HepG2 (cell line): ENCODE data around the gene PGRMC2. TPM values are rescaled to one million over a fixed set of nuclear protein-coding genes. Genes with fewer than 3 reads are reported as not detected.

Experiments used
- ATF1 ChIP-seq: IDR thresholded peaks from 2 replicates; pipeline ENCODE4 v1.6.1; 2016; ENCODE audit warnings: mild to moderate bottlenecking, control low read depth
- ATRX ChIP-seq: sonication (generic); formaldehyde crosslinking; IDR thresholded peaks from 2 replicates; pipeline ENCODE4 v1.4.0; 2020; ENCODE audit warnings: missing genetic modification reagents, borderline replicate concordance
- CEBPG ChIP-seq: IDR thresholded peaks from 2 replicates; pipeline ENCODE4 v1.6.1; 2016
- CEBPZ ChIP-seq: IDR thresholded peaks from 2 replicates; pipeline ENCODE4 v1.6.1; 2012; ENCODE audit warnings: low read length, improper control_type of control experiment
- EEA1 ChIP-seq: sonication (generic); formaldehyde crosslinking; IDR thresholded peaks from 2 replicates; pipeline ENCODE4 v1.5.1; 2020; ENCODE audit warnings: mild to moderate bottlenecking, missing genetic modification reagents, borderline replicate concordance
- GRHL1 ChIP-seq: sonication (generic); formaldehyde crosslinking; conservative IDR thresholded peaks from 2 replicates; pipeline ENCODE4 v1.8.0; 2022; ENCODE audit warnings: missing genetic modification reagents
- HOXA5 ChIP-seq: sonication (generic); formaldehyde crosslinking; IDR thresholded peaks from 2 replicates; pipeline ENCODE4 v1.4.0; 2020; ENCODE audit warnings: missing genetic modification reagents
- JUNB ChIP-seq: sonication (generic); formaldehyde crosslinking; IDR thresholded peaks from 2 replicates; pipeline ENCODE4 v1.8.0; 2022; ENCODE audit warnings: missing genetic modification reagents, mild to moderate bottlenecking, borderline replicate concordance
- KMT2B ChIP-seq: IDR thresholded peaks from 2 replicates; pipeline ENCODE4 v1.6.1; 2016; ENCODE audit warnings: missing genetic modification reagents, missing compliant biosample characterization
- SMAD1 ChIP-seq: sonication (generic); formaldehyde crosslinking; IDR thresholded peaks from 2 replicates; pipeline ENCODE4 v1.4.0; 2020; ENCODE audit warnings: missing genetic modification reagents, low read depth, mild to moderate bottlenecking, borderline replicate concordance
- SOX6 ChIP-seq, 2 experiments: fragments of 450-650 bp in 1 of 2; sonication (generic) in 1 of 2; formaldehyde crosslinking in 1 of 2; IDR thresholded peaks; 2 replicates each; pipeline versions ENCODE4 v1.4.0 to v1.6.1; 2017 to 2020; ENCODE audit warnings: antibody characterized with exemption in 1 of 2, mild to moderate bottlenecking in 1 of 2, missing genetic modification reagents in 1 of 2
- ZC3H13 ChIP-seq: sonication (generic); formaldehyde crosslinking; IDR thresholded peaks from 2 replicates; pipeline ENCODE4 v1.8.1; 2023; ENCODE audit warnings: mild to moderate bottlenecking, missing genetic modification reagents, moderate library complexity
- ZFP82 ChIP-seq: sonication (generic); formaldehyde crosslinking; IDR thresholded peaks from 2 replicates; pipeline ENCODE4 v1.5.1; 2020; ENCODE audit warnings: mild to moderate bottlenecking, missing genetic modification reagents, borderline replicate concordance
- ZNF121 ChIP-seq: sonication (generic); formaldehyde crosslinking; IDR thresholded peaks from 2 replicates; pipeline ENCODE4 v1.5.0; 2020; ENCODE audit warnings: mild to moderate bottlenecking, missing genetic modification reagents
- ZNF530 ChIP-seq: sonication (generic); formaldehyde crosslinking; IDR thresholded peaks from 2 replicates; pipeline ENCODE4 v1.5.0; 2020; ENCODE audit warnings: low read depth, mild to moderate bottlenecking, missing genetic modification reagents
- ZNF674 ChIP-seq: sonication (generic); formaldehyde crosslinking; IDR thresholded peaks from 2 replicates; pipeline ENCODE4 v1.5.0; 2020; ENCODE audit warnings: low read depth, mild to moderate bottlenecking, missing genetic modification reagents
- ZNF75D ChIP-seq: sonication (generic); formaldehyde crosslinking; IDR thresholded peaks from 2 replicates; pipeline ENCODE4 v1.8.1; 2023; ENCODE audit warnings: missing genetic modification reagents, mild to moderate bottlenecking, borderline replicate concordance
- polyA plus RNA-seq, 8 experiments: library from polyadenylated mRNA; depleted of rRNA in 3 of 8; stranded (reverse) in 7 of 8; unstranded in 1 of 8; fragments of >200 nt; fragmentation: Illumina TruSeq in 4 of 8; extraction: Trizol in 4 of 8; gene quantifications; 2 replicates each; pipeline versions ENCODE4 v1.2.1 to v1.2.3, GENCODE V29; 2011 to 2016; ENCODE audit warnings: low read depth in 4 of 8, missing spikeins in 1 of 8, mixed read lengths in 1 of 8; ENCODE audit not compliant: insufficient read depth in 1 of 8
- total RNA-seq, 5 experiments: library from RNA; depleted of rRNA; stranded (reverse); fragments of >200 nt; fragmentation: Illumina TruSeq; extraction: Trizol; gene quantifications; 2 replicates each; pipeline ENCODE4 v1.2.3, GENCODE V29; 2016; ENCODE audit warnings: low read depth in 1 of 5
- TF ChIP-seq, protein P1 (sequence below): sonication (generic); formaldehyde crosslinking; IDR thresholded peaks from 2 replicates; pipeline ENCODE4 v1.4.0; 2020; ENCODE audit warnings: low read depth, mild to moderate bottlenecking, missing genetic modification reagents
- TF ChIP-seq, protein P2 (sequence below): sonication (generic); formaldehyde crosslinking; IDR thresholded peaks from 2 replicates; pipeline ENCODE4 v1.4.0; 2020; ENCODE audit warnings: missing genetic modification reagents
- TF ChIP-seq, protein P3 (sequence below): sonication (generic); formaldehyde crosslinking; IDR thresholded peaks from 2 replicates; pipeline ENCODE4 v1.4.0; 2020; ENCODE audit warnings: missing genetic modification reagents

Gene PGRMC2
- total and polyA plus RNA-seq, 2 of the 13 experiments (the other 11 are each of a cell fraction or from before 2014, with no cell fraction given), result 16.0 to 19.8 TPM

DNA sequence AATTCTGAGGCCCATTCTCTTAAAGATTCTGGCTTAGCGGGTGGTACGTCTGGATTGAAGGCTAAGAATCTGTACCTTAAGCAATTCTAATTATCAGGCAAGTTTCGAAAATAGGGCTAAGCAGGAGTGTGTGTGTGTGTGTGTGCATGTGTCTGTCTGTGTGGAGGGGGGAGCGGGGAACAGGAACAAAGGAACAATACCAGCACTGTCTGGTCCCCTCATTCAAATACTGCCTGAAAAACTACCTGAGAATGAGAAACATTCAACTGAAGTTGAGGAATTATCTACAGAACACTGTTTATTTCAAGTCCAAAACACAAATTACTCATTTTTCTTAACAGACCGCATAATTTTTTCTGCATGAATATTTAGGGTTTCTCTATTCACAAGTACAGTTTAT is 18.6 kb downstream of the PGRMC2 start (continued):
- TF ChIP-seq KMT2B (CRISPR knock-in tag), result no peak
- TF ChIP-seq GRHL1 (CRISPR knock-in tag), result no peak
- no peak for TF ChIP-seq ZFP82 (CRISPR knock-in tag)
- TF ChIP-seq, protein P1, sequence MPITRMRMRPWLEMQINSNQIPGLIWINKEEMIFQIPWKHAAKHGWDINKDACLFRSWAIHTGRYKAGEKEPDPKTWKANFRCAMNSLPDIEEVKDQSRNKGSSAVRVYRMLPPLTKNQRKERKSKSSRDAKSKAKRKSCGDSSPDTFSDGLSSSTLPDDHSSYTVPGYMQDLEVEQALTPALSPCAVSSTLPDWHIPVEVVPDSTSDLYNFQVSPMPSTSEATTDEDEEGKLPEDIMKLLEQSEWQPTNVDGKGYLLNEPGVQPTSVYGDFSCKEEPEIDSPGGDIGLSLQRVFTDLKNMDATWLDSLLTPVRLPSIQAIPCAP, result no peak
- no peak for TF ChIP-seq ZNF75D (CRISPR knock-in tag)
- no peak for TF ChIP-seq HOXA5 (CRISPR knock-in tag)
- TF ChIP-seq ZNF674 (CRISPR knock-in tag), result no peak
- TF ChIP-seq, protein P2, sequence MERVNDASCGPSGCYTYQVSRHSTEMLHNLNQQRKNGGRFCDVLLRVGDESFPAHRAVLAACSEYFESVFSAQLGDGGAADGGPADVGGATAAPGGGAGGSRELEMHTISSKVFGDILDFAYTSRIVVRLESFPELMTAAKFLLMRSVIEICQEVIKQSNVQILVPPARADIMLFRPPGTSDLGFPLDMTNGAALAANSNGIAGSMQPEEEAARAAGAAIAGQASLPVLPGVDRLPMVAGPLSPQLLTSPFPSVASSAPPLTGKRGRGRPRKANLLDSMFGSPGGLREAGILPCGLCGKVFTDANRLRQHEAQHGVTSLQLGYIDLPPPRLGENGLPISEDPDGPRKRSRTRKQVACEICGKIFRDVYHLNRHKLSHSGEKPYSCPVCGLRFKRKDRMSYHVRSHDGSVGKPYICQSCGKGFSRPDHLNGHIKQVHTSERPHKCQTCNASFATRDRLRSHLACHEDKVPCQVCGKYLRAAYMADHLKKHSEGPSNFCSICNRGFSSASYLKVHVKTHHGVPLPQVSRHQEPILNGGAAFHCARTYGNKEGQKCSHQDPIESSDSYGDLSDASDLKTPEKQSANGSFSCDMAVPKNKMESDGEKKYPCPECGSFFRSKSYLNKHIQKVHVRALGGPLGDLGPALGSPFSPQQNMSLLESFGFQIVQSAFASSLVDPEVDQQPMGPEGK (CRISPR knock-in tag), result peak; percentile 64
- no peak for TF ChIP-seq CEBPG (CRISPR knock-in tag)
- TF ChIP-seq ATF1 (CRISPR knock-in tag), result no peak; the same call in 1 of the 2 replicates
- no peak for TF ChIP-seq SOX6 (IDR thresholded peaks at IDR 0.05)
- TF ChIP-seq SOX6 (CRISPR knock-in tag; IDR thresholded peaks at IDR 0.05), result peak; percentile 47
- TF ChIP-seq ZNF530 (CRISPR knock-in tag), result no peak
- TF ChIP-seq JUNB (CRISPR knock-in tag), result no peak
- TF ChIP-seq ZC3H13 (CRISPR knock-in tag), result no peak
- TF ChIP-seq ATRX (CRISPR knock-in tag), result no peak
- TF ChIP-seq, protein P3, sequence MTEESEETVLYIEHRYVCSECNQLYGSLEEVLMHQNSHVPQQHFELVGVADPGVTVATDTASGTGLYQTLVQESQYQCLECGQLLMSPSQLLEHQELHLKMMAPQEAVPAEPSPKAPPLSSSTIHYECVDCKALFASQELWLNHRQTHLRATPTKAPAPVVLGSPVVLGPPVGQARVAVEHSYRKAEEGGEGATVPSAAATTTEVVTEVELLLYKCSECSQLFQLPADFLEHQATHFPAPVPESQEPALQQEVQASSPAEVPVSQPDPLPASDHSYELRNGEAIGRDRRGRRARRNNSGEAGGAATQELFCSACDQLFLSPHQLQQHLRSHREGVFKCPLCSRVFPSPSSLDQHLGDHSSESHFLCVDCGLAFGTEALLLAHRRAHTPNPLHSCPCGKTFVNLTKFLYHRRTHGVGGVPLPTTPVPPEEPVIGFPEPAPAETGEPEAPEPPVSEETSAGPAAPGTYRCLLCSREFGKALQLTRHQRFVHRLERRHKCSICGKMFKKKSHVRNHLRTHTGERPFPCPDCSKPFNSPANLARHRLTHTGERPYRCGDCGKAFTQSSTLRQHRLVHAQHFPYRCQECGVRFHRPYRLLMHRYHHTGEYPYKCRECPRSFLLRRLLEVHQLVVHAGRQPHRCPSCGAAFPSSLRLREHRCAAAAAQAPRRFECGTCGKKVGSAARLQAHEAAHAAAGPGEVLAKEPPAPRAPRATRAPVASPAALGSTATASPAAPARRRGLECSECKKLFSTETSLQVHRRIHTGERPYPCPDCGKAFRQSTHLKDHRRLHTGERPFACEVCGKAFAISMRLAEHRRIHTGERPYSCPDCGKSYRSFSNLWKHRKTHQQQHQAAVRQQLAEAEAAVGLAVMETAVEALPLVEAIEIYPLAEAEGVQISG (CRISPR knock-in tag), result no peak
- TF ChIP-seq CEBPZ, result no peak
- no peak for TF ChIP-seq ZNF121 (CRISPR knock-in tag)
- no peak for TF ChIP-seq EEA1 (CRISPR knock-in tag)
- TF ChIP-seq SMAD1 (CRISPR knock-in tag), result no peak
